HepG2 (cell line): ENCODE measurements around the gene POPDC2. TPM values are rescaled to one million over a fixed set of nuclear protein-coding genes. Genes with fewer than 3 reads are reported as not detected.

Experiments used
- ATAC-seq: fragments of 200-7000 bp; cut with Tn5 transposase; 3 replicates; pipeline ENCODE4 v1.9.1; 2020; ENCODE audit warnings: mild to moderate bottlenecking, moderate library complexity
- BruUV-seq: library from RNA; stranded (reverse); fragments of 400-500 nt; replicated peaks from 2 replicates; lab custom pipeline; 2021; lab: Mats Ljungman, UMichigan
- CTCF ChIA-PET: fragments of 300-600 bp; formaldehyde crosslinking; extraction: SDS; loops from one replicate; lab custom pipeline; 2021; ENCODE audit warnings: low total read pairs, inconsistent platforms, low intra/inter-chr PET ratio; lab: Yijun Ruan, JAX
- POLR2A ChIA-PET: fragments of 350-600 bp; sonication (Branson Sonifier 250); formaldehyde crosslinking; loops from one replicate; lab custom pipeline; 2020; ENCODE audit warnings: antibody characterized with exemption, inconsistent platforms; lab: Yijun Ruan, JAX
- DNase-seq: peaks from one replicate; pipeline ENCODE4 v3.0.0-alpha.2; 2015; ENCODE audit warnings: low spot score
- FAIRE-seq: peaks from 3 replicates; lab custom pipeline; 2011; peaks lifted over from hg19 to GRCh38; lab: Jason Lieb, UNC
- H2AFZ ChIP-seq: one replicate; pipeline ENCODE4 v1.6.1; 2011; ENCODE audit warnings: low read length, inconsistent platforms
- H3K27ac ChIP-seq: fragments of 300-600 bp; 3 replicates; pipeline ENCODE4 v1.8.0; 2011; ENCODE audit warnings: mixed run types, mild to moderate bottlenecking, mixed read lengths, low read length, inconsistent platforms; ENCODE audit not compliant: insufficient read depth; ENCODE audit errors: extremely low read length
- H3K27me3 ChIP-seq, 2 experiments: fragments of 200-600 bp in 1 of 2; 2 replicates in 1 of 2; 3 replicates in 1 of 2; pipeline versions ENCODE4 v1.6.0 to v1.8.0; 2011; ENCODE audit warnings: low read length in 2 of 2, mild to moderate bottlenecking in 2 of 2, moderate library complexity in 2 of 2, inconsistent platforms in 1 of 2; ENCODE audit not compliant: insufficient read depth in 2 of 2, control insufficient read depth in 1 of 2
- H3K36me3 ChIP-seq, 2 experiments: fragments of 200-600 bp in 1 of 2; replicated peaks in 1 of 2; 2 replicates in 1 of 2; 3 replicates in 1 of 2; pipeline versions ENCODE4 v1.5.1 to v1.8.0; 2011; ENCODE audit warnings: low read length in 2 of 2, inconsistent platforms in 1 of 2; ENCODE audit not compliant: insufficient read depth in 2 of 2, control insufficient read depth in 1 of 2
- H3K4me1 ChIP-seq: 2 replicates; pipeline ENCODE4 v1.5.1; 2012; ENCODE audit warnings: low read length, inconsistent platforms; ENCODE audit not compliant: insufficient read depth
- H3K4me2 ChIP-seq: 2 replicates; pipeline ENCODE4 v1.6.0; 2011; ENCODE audit warnings: low read depth, low read length, inconsistent platforms
- H3K4me3 ChIP-seq, 3 experiments: fragments of 200-600 bp in 1 of 3; sonication (generic), shearing (Covaris generic) in 1 of 3; replicated peaks in 1 of 3; 2 replicates each; pipeline ENCODE4 v1.5.1; 2011 to 2016; ENCODE audit warnings: low read length in 3 of 3, inconsistent platforms in 2 of 3, low read depth in 2 of 3, mild to moderate bottlenecking in 2 of 3, control low read depth in 1 of 3, mixed read lengths in 1 of 3; ENCODE audit not compliant: insufficient read depth in 1 of 3
- H3K79me2 ChIP-seq: one replicate; pipeline ENCODE4 v1.6.1; 2011; ENCODE audit warnings: low read length, inconsistent platforms; ENCODE audit not compliant: insufficient read depth
- H3K9ac ChIP-seq: 2 replicates; pipeline ENCODE4 v1.6.0; 2011; ENCODE audit warnings: mild to moderate bottlenecking, low read depth, low read length, inconsistent platforms; ENCODE audit not compliant: insufficient read depth
- H3K9me3 ChIP-seq: 2 replicates; pipeline ENCODE4 v1.5.1; 2012; ENCODE audit warnings: mild to moderate bottlenecking, low read length
- H4K20me1 ChIP-seq: 2 replicates; pipeline ENCODE4 v1.6.0; 2011; ENCODE audit warnings: inconsistent platforms, mild to moderate bottlenecking, low read length, moderate library complexity; ENCODE audit not compliant: insufficient read depth
- CHCHD3 ChIP-seq: sonication (generic); formaldehyde crosslinking; IDR thresholded peaks from 2 replicates; pipeline ENCODE4 v1.8.0; 2022; ENCODE audit warnings: mild to moderate bottlenecking, missing genetic modification reagents, moderate library complexity
- E2F5 ChIP-seq: sonication (generic); formaldehyde crosslinking; conservative IDR thresholded peaks from 2 replicates; pipeline ENCODE4 v1.4.0; 2020; ENCODE audit warnings: missing genetic modification reagents
- GABPB1 ChIP-seq: IDR thresholded peaks from 2 replicates; pipeline ENCODE4 v1.6.1; 2016; ENCODE audit warnings: mild to moderate bottlenecking, missing genetic modification reagents, moderate library complexity, missing compliant biosample characterization
- TIGD3 ChIP-seq: sonication (generic); formaldehyde crosslinking; IDR thresholded peaks from 2 replicates; pipeline ENCODE4 v1.5.1; 2020; ENCODE audit warnings: mild to moderate bottlenecking, missing genetic modification reagents, borderline replicate concordance
- YEATS4 ChIP-seq: sonication (generic); formaldehyde crosslinking; IDR thresholded peaks from 2 replicates; pipeline ENCODE4 v1.4.0; 2020; ENCODE audit warnings: missing genetic modification reagents, borderline replicate concordance
- ZBTB40 ChIP-seq, 2 experiments: fragments of 450-650 bp in 1 of 2; sonication (generic) in 1 of 2; formaldehyde crosslinking in 1 of 2; IDR thresholded peaks; 2 replicates each; pipeline versions ENCODE4 v1.6.1 to v1.8.0; 2016 to 2022; ENCODE audit warnings: antibody characterized with exemption in 1 of 2, mild to moderate bottlenecking in 1 of 2, missing genetic modification reagents in 1 of 2
- ZIK1 ChIP-seq: sonication (generic); formaldehyde crosslinking; IDR thresholded peaks from 2 replicates; pipeline ENCODE4 v1.5.0; 2020; ENCODE audit warnings: mild to moderate bottlenecking, low read depth, missing genetic modification reagents, borderline replicate concordance
- ZNF205 ChIP-seq: IDR thresholded peaks from 2 replicates; pipeline ENCODE4 v1.6.1; 2018; ENCODE audit warnings: missing biosample characterization, missing genetic modification reagents
- ZNF350 ChIP-seq: sonication (generic); formaldehyde crosslinking; IDR thresholded peaks from 2 replicates; pipeline ENCODE4 v1.4.0; 2020; ENCODE audit warnings: mild to moderate bottlenecking, low read depth, missing genetic modification reagents, borderline replicate concordance
- ZNF362 ChIP-seq: sonication (generic); formaldehyde crosslinking; IDR thresholded peaks from 2 replicates; pipeline ENCODE4 v1.4.0; 2020; ENCODE audit warnings: missing genetic modification reagents, mild to moderate bottlenecking, borderline replicate concordance
- ZNF674 ChIP-seq: sonication (generic); formaldehyde crosslinking; IDR thresholded peaks from 2 replicates; pipeline ENCODE4 v1.5.0; 2020; ENCODE audit warnings: low read depth, mild to moderate bottlenecking, missing genetic modification reagents
- ZNF850 ChIP-seq: sonication (generic); formaldehyde crosslinking; conservative IDR thresholded peaks from 2 replicates; pipeline ENCODE4 v1.9.0; 2021; ENCODE audit warnings: mild to moderate bottlenecking, missing genetic modification reagents
- WGBS: methylation state at CpG from one replicate; pipeline ENCODE4 v1.1.6; 2017; ENCODE audit warnings: low lambda C conversion rate; 5-methylcytosine and 5-hydroxymethylcytosine counted together
- in situ Hi-C: cut with HindIII; loops from 2 replicates; pipeline ENCODE4 v1.10.0; 2017; ENCODE audit warnings: low pct_unique_long_range_greater_than_20kb; ENCODE audit not compliant: extremely low pct_ligation_motif_present
- intact Hi-C: fragments of 100-400 bp; cut with micrococcal nuclease; formaldehyde crosslinking; loops from one replicate; pipeline ENCODE4 v1.10.0; 2022; ENCODE audit not compliant: unreplicated experiment
- polyA plus RNA-seq, 8 experiments: library from polyadenylated mRNA; depleted of rRNA in 3 of 8; stranded (reverse) in 7 of 8; unstranded in 1 of 8; fragments of >200 nt; fragmentation: Illumina TruSeq in 4 of 8; extraction: Trizol in 4 of 8; gene quantifications; 2 replicates each; pipeline versions ENCODE4 v1.2.1 to v1.2.3, GENCODE V29; 2011 to 2016; ENCODE audit warnings: low read depth in 4 of 8, missing spikeins in 1 of 8, mixed read lengths in 1 of 8; ENCODE audit not compliant: insufficient read depth in 1 of 8
- total RNA-seq, 5 experiments: library from RNA; depleted of rRNA; stranded (reverse); fragments of >200 nt; fragmentation: Illumina TruSeq; extraction: Trizol; gene quantifications; 2 replicates each; pipeline ENCODE4 v1.2.3, GENCODE V29; 2016; ENCODE audit warnings: low read depth in 1 of 5

POPDC2 gene
- total and polyA plus RNA-seq, 2 of the 13 experiments (the other 11 are each of a cell fraction or from before 2014, with no cell fraction given) = 0.18 to 0.58 TPM

GRCh38 chr3:119658994-119659393, 1.4 kb downstream of the POPDC2 start:
- 80% methylated on average over 2 of the region's 2 CpGs for WGBS
- Histone ChIP-seq H3K27ac (no peak overlapping the region), H2AFZ (no peak overlapping the region), H3K9me3 (no peaks in the 10 kb centered on the region), H4K20me1 (no peaks in the 10 kb centered on the region), H3K79me2 (no peaks in the 10 kb centered on the region), H3K4me2 (no peak overlapping the region), H3K36me3 (no peaks in the 10 kb centered on the region), H3K4me1 (no peaks in the 10 kb centered on the region), H3K9ac (no peak overlapping the region), H3K4me3 (no peak overlapping the region), H3K27me3 (no peaks in the 10 kb centered on the region)
- intact Hi-C loops (no loop called here), in situ Hi-C loops (no loop called here)
- ChIA-PET POLR2A (no interaction called here), CTCF (no interaction called here)
- ATAC-seq (no peak), FAIRE-seq (no peak), DNase-seq (no peak)
- no TSS peak for BruUV-seq
- TF ChIP-seq ZBTB40 (IDR thresholded peaks at IDR 0.05) (no peak), ZBTB40 (CRISPR knock-in tag; IDR thresholded peaks at IDR 0.05) (no peak), ZNF350 (CRISPR knock-in tag) (no peak), GABPB1 (CRISPR knock-in tag) (no peak), TIGD3 (no peak), ZNF674 (CRISPR knock-in tag) (no peak), ZNF362 (CRISPR knock-in tag) (no peak), ZIK1 (CRISPR knock-in tag) (no peak), YEATS4 (no peak), CHCHD3 (no peak), ZNF205 (CRISPR knock-in tag) (no peak), E2F5 (no peak), ZNF850 (CRISPR knock-in tag) (no peak)
